GM21447 (cell line): ENCODE measurements around the gene MLYCD.
"Not testable (repeated sequence)": the region's sequence is repeated elsewhere in the genome, so short reads cannot be mapped to it uniquely, and the experiment has no call there.

Experiments
- ATAC-seq: cut with Tn5 transposase; IDR thresholded peaks from one replicate; pipeline ENCODE4 v1.9.1; 2021; ENCODE audit not compliant: unreplicated experiment

MLYCD gene

DNA sequence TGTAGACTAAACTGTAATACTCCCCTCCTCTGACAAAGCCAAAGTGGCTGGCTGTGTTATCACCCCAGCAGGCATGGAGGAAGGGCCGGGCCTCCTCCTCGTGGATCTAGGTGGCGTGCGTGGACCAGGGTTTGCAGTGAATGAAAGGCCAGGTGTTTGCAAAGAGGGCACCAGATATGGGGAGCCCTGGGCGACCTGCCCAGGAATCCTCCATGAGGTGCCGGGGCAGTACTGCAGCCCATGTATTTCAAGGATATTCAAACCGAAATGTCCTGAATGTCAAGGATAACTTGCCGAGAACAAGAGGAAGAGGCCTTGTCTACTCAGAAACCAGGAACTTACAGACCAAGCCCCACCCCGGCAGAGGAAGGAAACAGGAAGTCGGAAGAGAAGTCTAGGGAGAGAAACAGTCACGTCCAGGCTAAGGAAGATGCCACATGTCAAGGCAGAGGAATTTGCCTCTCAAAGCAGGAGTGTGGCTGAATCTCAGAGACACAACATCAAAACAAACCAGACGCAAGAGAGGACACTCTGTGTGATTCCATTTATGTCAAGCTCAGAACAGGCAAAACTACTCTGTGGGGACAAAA lies 40.4 kb downstream of the MLYCD start:
- ATAC-seq = no peak

DNA sequence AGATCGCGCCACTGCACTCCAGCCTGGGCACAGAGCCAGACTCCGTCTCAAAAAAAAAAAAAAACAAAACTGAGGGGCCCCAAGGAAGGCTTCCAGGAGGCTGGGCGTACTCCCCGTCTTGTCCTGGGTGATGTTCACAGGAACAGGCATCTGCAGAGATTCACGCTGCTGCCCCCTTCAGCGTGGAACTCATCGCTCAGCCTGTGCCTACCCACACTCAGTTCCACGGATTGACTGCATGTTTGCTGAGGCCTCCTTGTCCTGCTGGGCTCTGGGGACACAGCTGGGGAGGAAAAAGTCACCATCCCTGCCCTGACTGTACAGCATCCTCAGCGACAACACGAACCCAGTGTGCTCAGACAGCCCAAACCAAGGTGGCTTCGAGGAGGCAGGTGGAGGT lies 41.2 kb downstream of the MLYCD start:
- no peak for ATAC-seq

DNA sequence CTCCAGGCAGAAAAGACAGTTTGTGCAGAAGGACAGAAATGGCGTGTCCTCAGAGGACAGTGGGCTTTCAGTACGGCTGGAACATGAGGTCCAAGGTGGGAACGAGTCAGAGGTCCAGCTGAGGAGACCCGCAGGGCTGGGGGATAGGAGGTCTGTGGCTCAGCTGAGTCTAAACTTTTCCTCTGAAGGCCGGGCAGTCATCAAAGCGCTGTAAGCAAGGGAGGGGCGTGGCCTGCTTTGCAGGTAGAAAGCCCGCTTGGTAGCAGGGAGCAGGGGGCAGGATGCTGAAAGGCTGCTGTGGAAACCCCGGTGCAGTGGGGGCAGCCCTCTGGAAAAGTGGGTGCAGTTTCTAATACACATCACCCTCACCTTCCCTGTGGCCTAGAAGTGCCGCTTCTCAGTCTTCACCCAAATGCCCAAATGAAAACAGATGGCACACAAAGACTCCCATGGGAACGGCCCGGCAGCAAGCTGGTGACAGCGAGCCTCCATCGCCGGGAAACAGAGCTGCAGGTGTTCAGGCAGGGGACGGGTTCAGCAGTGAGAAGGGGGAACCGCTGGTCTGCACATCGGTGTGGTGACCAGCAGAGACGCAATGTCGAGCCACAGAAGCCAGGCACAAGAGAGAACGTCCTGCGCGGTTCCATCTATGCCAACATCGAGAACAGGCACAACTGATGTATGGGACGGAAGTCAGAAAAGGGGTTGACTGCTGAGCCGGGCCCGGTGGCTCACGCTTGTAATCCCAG lies 41.9 kb downstream of the MLYCD start:
- ATAC-seq = no peak

DNA sequence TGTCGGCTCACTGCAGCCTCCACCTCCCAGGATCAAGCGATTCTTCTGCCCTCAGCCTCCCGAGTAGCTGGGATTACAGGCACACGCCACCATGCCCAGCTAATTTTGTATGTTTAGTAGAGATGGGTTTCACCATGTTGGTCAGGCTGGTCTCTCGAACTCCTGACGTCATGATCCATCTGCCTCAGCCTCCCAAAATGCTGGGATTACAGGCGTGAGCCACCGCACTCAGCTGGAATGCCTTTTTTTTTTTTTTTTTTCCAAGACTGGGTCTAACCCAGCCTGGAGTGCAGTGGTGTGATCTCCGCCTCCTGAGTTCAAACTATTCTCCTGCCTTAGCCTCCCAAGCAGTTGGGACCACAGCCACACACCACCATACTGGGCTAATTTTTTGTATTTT lies 42.6 kb downstream of the MLYCD start:
- not testable (repeated sequence) for ATAC-seq

DNA sequence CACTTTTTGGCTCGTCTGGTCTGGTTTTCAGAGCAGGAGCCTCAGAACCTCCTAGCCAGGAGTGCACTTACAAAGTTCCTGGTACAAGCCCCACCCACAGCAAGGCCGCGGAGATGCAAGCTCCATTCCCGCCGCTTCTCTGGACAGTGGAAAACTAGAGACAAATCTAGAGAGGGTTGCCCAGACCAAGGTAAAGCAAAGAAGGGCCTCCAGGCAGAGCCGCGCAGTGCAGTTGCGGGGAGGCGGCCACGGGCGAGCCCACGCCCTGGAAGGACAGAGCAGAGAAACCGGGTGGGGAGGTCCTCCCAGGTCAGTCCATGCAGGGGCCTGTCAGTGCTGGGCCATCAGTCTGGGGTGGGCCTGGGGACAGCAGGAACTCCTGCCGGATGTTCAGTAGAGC lies 43.2 kb downstream of the MLYCD start:
- ATAC-seq = no peak

DNA sequence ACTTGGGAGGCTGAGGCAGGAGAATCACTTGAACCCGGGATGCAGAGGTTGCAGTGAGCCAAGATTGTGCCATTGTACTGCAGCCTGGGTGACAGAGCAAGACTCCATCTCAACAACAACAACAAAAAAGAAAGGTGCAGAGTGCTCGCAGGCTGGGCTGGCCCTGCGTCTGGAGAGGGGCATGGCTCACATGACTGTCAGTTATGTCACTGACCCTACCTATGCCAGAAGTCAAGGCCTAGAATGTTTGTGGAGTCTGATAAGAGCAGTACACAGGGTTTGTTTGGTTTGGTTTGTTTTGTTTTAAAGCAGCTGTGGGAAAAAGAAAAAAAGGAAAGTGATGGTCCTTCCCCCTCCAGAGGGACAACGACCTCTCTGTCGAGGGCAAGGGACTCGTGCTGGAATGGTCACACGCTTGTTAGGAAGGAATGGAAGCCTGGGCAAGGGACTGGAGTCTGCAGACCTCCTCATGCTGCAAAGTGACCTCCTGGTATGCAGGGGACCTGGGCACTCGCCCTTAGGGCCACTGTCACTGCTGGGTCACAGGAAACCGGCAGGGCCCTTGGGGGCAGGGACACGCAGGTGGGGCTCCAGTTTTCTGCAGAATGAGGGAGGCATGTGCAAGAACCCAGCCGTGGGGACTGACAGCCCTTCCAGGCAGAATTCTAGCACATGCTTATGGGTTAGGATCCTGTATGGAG lies 44.0 kb downstream of the MLYCD start:
- no peak for ATAC-seq

DNA sequence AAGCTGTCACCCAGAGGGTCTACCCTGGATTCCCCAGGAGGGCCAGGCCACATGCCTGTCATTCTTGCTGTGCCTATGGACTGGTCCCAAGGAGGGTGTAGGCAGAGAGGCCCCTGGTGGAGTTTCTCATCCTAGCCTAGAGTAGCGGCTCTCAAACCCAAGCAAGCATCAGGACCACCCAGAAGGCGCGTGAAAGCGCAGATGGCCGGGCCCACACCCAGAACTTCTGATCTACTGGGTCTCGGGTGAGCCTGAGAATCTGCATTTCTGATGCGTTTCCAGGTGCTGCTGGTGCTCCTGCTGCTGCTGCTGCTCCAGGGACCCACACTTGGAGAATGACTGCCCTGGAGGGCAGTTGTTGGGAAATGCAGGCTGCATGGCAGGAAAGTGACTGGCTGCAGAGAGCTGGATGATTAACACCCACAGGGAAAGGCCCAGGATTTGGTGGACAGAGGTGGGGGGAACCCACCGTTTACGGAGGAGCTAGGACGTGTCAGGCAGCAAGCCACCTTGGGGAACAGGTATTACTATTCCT lies 44.7 kb downstream of the MLYCD start:
- ATAC-seq = no peak

DNA sequence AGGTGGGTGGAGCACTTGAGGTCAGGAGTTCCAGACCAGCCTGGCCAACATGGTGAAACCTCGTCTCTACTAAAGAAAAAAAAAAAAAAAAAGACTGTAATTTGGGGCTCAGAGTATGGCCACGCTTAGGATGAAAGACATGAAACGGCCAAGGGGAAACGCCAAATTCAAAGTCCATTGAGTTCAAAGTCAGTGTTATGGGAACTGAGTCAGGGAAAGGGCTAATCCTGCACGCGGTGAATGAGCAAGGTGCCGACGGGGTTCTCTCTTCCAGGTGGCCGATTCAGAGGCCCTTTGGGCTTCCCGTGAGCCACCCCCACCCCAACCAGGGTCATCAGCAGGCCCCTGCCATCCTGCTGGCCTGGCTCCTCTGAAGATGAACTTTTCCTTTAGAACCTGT lies 46.7 kb downstream of the MLYCD start:
- ATAC-seq = no peak

DNA sequence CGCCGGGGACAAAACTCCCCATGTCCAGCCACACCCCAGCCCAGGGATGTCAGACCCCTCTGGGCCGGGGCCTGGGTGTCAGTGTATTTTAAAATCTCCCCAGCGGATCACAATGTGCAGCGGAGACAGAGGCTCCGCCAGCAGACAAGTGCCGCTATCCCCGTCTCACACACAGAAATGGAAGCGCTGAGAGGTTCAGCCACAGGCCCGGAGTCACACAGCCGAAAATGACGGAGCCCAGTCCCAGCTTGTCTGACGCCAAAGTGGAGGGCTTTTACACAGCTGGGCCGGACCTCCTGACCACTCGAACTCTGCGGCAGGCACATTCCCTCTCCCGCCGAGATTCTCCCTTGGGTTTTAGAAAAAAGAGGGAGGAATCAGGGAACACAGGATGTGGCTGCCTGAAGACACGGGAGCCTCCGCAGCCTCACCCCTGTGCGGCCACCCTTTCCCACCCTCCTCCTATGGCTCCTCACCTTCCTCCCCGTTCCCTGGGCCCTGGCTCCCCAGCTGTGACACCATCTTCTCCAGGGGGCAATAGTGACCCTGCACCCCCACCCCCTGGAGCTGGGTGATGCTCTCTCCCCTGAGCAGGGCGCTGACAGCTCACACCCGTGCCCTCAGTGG lies 47.4 kb downstream of the MLYCD start:
- no peak for ATAC-seq

DNA sequence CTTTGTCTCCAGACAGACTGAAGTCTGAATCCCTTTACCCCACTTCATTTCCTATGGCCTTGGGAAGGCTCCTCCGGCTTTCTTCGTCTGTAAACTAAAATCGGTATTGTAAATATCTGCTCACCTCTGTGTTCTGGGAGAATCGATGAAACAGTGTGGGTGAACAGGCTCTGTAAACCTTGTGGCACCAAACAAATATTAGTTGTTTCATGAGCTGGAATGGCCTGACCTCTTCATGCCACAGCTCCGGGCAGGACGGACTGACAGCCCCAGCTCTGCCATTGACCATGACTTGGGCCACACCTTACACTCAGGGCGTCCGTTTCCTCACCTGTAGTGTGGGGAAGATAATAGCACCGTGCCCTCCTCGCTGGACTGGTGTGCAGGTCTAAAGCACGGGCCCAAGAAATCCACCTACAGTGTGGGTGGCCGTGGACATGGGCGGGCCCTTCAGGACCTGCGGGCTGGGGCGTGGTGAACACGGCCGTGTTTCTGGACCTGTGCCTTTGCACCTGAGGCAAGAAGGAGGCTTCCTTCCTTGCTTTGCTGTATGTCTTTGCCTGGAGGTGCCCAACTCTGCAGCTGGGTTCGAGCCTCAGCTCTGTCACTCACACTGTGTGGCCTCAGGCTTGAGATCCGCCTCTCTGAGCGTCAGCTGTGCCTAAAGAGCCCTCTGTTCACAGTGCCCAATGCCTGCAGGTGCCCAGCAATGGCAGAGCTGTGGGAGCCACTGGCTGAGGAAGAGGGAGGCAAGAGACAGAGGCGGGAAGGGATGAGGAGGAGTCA lies 48.1 kb downstream of the MLYCD start:
- ATAC-seq = no peak

DNA sequence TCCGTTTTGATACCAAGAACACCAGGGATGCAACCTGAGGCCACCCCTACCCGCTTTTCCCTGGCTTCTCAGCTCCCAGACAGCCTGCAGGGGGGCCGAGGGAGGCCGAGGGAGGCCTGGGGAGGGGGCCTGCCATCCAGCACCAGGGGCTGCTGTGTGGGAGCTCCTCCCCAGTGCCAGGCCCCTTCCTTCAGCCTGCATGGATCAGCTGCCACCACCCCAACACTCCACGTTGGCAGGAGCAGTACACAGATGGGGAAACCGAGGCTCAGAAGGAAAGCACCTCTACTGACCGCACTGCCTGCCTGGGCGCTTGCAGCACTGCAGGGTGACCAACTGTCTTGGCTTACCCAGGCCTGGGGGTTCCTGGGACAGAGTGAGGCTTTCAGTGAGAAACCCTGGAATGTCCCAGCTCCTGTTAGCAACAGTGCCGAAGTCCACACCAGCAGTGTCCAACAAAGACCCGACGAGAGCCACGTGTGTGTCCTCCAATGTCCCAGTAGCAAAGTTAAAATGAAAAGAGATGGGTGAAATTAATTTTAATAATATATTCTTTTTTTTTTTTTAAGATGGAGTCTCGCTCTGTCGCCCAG lies 48.8 kb downstream of the MLYCD start:
- ATAC-seq = no peak

DNA sequence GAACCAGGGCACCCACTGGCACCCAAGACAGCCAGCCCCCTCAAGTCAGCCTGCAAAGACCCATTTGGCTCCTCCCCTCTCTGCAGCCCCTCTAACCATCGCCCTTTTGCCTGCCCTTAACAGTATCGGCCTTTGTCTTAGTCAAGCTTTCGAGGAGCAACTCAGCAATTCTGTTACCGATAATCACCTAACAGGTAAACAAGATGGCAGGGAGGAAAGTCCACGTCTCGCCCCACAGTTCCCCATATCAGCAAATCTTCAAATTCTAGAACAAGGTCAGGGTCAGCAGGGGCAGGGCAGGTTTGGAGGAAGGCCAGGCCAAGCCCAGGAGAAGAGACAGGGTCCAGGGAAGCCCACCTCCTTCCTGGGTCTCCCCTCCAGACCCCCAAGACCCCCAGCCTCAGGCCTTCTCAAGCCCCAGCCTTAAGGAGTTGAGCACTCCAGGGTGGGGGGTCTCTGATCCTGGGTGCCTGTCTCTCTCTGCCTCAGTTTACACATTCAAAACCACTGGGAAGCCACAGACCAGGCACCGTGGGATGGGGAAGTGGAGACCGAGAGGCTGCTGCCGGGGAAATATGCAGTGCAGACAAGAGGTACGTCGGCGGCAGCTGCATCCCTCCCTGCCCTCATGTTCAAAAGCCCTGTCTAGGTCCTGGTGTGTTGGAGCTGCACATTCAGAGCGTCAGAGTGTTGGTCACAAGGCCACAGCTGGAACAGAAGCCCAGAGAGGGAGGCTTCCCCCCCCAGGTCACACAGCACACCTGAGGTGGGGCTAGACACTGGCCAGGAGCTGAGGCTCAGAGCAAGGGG lies 50.2 kb downstream of the MLYCD start:
- ATAC-seq = no peak

DNA sequence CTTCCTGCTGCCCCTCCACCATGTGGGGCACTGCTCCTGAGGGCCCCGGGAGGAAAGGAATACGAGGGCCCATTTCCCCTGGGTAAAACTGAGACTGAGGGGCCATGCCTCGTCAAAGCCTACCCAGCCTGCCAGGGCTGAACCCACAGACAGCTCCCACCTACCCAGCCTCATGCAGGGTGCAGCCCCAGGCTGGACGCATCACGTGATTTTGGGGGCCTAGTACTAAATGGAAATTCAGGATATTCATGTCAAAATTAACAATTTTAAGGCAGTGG lies 50.7 kb downstream of the MLYCD start:
- ATAC-seq = no peak

DNA sequence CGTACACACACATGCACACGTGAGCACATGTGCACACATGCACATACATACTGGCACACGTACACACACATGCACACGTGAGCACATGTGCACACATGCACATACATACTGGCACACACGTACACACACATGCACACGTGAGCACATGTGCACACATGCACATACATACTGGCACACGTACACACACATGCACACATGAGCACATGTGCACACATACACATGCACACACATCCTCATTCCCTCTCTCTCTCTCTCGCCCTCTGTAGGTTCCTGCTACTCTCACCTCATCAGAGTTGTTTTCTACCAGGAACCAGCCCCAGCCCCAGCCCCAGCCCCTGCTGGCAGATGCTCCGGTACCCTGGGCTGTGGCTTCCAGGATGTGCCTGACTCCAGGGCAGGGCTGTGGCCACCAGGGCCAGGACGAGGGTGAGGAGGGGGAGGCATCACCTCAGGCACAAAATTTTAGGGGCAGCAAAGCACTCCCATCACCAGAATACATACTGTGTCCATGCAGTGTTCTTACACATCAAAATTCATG lies 52.0 kb downstream of the MLYCD start:
- not testable (repeated sequence) for ATAC-seq

DNA sequence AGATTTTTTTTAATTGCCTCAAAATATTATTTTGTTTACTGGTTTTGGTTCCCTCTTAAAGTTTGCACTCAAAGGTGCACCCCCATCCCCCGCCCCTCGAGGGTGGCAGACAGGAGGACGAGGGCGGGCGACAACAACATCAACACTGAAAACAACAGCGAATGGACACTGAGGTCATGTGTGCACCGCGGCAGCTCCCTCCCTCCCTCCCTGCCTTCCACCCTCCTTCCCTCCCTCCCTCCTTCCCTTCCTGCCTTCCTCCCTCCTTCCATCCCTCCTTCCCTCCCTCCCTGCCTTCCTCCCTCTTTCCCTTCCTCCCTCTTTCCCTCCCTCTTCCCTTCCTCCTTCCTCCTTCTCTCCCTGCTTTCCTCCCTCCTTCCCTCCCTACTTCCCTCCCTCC lies 52.6 kb downstream of the MLYCD start:
- ATAC-seq = no peak

DNA sequence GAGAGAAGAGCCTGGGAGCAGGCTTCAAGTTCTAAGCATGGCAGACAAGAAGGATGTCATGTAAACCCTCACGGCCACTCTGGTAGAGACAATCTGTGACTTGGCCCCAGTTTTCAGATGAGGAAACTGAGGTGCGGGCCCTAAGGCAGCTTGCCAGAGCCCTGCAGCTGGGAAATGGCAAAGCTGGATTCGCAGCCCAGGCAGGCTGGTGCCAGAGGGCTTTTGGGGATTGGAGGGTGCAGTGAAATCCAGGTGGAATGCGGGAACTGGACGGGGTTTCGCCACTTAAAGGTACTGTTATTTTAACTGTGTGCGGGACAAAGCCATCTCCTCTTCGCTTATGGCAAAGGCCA lies 53.6 kb downstream of the MLYCD start:
- no peak for ATAC-seq

DNA sequence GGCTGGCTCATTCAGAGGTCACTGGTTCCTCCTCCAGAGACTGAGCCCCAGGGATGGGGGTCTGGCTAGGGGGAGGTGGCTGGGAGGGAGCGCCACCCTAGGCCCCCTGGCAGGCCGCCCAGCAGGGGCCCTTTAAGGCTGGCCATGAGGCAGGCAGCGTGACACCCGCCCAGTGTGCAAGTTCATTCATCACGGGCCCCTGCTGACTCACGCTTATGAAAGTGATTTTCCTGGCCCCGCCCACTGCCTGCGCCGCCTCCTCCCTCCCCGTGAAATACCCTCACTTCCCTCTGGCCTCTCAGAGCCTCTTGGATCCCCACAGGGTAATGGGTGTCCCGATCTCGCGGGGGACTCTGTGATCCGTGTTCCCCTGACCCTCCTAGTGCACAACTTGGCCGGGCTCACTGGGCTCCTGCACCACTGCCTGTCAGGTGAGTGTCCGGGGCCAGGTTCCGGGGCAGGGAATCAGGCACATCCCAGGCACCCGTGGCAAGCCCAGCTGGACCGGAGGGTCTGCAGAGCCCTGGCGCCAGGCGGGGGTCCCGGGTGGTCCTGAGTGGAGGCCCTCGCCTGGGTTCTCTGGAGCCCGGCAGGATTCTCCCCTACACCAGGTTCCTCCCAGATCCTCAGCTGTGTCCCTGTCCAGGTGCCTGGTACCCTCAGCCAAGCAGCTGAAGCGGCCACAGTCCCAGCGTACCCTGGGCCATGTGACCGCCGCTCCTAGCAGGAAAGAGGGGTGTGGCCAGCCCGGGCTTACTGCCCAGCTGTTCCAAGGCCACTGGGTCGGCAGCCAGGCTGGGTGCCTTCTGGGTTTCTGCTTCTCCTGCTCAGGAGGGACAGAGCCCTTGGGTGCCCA lies 54.3 kb downstream of the MLYCD start, which contains the start of gene OSGIN1:
Gene OSGIN1, plus strand, starts transcription at position 301 of the 856 bp plus-strand sequence. CDS start 4,432 bp downstream, outside the sequence.
- ATAC-seq = peak; percentile 89

DNA sequence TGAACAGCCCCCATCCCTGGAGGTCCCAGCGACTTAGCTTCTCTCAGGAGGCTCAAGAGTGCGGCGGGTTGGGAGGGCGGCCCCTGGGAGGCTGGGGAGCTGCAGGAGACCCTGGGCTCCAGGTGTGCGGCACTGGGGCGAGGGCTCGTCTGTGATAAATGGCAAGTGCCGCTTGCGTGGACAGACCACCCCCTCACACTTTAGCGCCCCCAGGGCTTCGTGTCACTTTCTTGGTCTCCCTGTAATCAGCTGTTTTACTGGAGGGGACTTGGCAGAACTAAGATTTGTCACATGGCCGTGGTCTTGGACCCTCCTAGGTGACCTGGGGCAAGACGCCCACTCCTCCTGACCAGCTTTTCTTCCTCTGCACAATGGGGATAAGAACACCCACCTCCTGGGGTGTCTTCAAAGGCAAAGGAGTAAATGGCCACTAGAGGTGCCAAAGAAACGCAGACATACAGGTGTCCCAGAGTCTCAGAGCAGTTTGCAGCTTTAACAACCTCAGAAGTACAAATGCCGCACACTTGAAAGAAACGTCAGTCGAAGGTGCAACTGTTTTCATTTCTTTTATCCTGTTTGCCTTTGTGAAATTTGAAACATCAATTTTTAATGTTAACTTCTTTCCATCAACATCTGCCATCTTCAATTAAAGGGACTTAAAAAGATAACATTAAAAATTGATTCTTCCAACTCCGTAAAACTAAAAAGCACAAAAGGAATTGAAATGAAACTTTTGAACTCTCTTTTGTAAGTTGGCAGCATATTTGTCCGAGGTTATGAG lies 55.1 kb downstream of the MLYCD start:
- ATAC-seq = no peak
